ENCODE data around the gene FDXR.

FDXR gene

DNA sequence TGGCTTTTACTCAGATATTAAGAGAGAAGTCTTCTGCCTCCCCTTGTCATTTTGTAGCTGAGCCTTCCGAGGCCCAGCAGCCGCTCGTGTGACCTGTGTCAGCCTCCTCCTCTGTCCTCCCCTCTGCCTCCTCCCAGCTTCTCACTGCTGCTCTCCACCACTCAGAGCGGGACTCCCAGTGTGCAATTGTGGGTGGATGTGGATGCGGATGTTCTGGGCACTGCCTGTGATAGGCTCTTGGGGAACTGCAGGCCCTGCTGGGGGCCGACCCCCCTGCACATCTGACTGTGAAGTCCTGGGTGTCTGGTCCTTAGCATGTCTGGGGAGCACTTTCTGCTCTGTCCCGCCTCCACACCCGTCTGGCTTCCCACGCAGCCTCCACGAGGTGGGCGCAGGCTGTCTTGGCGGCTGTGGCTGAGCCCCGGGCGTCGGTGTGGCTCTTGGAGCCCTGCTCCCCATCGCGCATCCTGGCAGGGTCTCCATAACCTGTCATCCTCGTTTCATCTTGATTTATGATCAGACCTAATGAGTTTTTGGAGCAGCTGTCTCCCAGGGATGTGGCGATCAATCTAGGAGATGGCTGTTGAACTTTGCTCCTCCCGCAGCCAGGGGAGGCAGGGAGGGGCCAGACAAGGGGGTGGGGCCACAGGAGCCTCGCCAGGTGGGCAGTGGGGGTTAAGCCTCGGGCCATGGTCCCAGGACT lies 41.2 kb downstream of the FDXR start:
- DNase-seq: no peak

DNA sequence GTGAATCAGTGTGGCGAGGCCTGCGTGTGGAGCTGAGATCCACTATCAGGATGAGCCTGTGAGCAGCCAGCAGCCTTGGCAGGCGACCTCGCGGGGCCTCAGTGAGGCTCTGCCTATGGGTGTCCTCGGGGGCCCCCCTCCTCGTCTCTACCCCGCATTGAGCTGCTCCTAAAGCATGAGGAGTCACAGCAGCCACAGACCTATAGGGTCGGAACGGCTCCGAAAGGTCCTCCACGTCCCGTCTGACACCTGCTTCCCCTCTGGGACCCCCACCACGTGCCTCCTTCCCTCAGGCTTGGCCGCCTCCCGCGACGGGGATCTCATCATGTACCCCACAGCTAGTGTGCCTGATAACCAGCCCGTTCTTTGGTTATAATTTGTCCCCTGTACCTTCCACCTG lies 41.9 kb downstream of the FDXR start:
- DNase-seq: no peak

DNA sequence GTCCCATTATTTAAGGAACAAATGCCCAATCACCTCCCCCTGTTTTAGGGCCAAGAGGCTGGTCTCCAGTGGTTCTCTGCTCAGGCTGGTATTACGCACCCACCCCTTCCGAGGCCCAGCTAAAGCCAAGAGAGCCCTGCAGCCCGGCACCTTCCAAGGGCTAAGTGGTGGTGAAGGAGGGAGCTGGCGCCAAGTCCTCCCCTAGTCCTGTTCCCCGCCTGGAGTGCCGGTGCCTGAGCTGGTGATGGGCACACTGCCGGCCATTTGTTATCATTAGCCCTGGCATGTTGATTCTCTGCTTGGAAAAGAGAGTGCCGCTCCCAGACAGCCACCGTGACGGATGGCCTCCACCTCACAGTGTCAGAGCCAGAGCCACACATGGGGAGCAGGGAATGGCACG lies 45.0 kb downstream of the FDXR start:
- DNase-seq: no peak

DNA sequence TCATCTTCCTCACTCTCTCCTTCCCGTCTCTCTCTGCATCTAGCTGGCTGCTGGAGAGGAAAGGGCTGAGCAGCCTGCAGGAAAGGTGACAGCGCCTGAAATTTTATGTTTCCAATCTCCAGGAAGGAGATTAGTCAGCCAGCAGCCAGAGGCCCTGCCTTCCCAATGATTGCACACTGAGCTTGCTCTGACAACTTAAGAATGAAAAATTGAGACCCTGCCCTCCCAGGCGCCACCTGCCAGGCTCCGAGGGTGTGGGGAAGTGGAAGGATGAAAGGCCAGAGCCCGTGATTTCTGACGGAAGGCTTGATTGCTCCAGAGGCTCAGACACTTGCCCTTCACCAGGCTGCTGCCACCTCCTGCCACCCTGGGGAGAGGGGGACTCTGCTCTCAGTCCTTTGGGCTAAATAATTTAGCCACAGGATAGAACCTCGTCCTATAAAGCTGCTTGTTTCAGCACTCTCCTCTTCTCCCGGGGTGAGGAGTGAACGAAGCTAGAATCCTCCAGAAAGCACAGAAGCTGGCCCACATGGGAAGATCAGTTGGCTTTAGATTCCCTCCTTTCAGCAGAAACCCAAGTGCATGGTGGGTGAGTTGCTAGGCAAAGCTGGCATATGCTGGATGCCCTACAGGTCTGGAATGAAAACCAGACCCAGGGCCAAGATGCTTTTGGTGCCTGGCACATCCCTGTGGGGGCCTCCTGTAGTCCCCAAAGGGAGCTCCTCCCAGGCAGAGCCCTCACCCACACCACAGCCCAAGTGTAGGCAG lies 46.7 kb downstream of the FDXR start:
- no peak for DNase-seq

DNA sequence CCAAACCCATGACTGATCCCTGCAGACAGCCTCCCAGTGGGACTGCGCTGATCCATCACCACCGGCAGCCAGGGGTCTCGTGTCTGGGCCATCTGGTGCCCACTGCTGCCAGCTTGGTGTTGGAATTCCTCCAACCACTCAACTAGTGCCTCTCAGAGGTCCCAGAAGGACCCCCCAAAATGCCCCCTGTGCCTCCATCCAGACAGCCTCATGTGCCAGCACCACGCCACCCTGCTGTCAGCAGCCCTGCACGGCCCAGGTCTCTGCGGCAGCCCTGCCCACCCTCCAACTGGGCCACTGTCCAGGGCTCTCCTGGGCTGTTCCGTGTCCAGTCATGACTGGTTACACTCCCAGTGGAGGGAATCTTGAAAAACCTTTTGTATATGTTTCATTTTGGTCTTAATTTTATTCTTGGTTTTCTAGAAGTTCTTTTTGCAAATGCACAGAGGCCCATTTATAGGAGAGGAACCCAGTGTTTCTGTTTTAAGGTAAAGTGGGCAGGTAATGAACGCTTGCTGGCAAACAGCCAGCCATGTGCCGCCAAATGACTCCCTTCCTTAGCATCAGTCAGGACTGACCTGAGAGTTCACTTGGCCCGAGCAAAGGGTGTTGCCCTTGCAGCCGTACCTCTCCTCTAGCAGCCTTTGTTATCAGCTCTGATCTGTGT lies 47.7 kb downstream of the FDXR start:
- DNase-seq: no peak

DNA sequence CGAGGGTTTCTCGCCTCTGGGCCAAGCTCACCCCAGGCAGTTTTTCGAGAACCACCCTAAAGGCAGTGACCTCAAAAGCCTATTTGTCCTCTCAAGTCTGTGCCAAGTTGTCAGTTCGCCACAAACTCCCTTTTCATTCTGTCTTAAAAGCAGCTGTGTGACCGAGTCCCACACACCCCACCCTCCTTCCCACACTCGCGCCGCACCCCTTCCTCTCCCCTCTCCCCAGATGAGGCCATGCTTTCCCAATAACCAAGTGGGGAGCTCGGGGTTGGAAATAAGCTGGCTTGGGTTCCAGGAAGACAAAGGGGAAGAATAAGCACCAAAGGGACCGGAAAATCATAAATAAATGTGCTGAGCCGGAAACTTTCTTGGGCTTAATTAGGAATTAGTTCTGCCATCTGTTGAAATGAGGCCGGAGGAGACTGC lies 49.8 kb downstream of the FDXR start:
- DNase-seq: no peak

DNA sequence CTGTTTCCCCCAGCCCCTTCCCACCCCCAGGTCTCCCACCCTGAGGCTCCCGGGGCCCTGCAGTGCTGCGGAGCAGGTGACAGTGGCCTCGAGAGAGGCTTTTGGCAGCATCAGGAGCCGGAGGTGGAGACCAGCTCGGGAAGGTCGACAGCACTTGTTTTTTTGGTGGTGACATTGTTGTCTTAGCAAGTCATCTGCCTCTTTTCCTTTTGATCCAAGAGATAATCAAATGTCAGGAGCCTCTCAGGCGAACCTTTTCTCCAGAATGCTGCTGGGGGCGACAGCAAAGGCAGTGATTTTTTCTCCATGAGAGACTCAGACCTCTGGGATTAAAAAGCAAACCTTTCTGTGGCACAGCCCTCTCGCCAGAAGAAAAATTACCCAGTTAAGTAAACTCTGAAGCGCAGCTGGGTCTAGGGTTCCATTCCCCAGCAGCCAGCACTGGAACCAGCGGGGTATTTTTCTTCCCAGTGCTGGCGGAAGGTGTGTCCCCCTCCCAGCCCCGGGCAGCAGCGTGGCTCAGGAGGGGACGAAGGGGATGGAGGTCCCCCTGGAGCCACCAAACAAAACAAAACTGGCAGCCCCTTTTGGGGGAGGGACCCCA lies 50.4 kb downstream of the FDXR start:
- no peak for DNase-seq

DNA sequence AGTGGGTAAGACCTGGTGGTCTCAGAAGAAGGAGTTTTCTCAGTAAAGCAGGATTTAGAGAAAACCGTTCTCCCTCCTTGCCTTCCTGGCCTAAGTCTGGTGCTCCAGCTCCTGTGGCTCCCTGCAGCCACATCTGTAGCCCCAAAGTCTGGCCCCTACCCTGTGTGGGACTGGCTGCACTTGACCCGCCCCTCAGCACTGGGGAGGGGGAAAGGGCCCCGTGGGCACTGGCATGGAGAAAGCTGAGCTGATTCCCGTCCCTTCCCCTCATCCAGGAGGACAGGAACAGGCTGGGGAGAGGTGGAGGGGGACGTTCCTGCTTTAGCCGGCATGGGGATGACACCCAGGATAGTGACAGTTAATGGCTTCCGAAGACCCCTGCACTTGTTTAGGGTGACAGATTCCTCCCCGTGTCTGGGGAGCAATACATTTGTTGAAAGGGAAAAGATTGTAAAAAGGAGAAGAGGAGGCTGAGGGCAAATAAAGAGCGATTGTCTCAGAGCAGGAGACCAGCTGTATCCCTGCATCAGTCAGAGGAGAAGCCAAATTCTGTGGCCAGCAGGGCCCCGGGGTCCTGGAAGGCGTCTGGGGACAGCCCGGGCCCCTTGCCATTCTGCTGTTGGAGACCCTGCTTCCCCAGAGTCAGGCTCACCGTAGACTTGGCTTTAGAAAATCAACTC lies 51.0 kb downstream of the FDXR start:
- no peak for DNase-seq

DNA sequence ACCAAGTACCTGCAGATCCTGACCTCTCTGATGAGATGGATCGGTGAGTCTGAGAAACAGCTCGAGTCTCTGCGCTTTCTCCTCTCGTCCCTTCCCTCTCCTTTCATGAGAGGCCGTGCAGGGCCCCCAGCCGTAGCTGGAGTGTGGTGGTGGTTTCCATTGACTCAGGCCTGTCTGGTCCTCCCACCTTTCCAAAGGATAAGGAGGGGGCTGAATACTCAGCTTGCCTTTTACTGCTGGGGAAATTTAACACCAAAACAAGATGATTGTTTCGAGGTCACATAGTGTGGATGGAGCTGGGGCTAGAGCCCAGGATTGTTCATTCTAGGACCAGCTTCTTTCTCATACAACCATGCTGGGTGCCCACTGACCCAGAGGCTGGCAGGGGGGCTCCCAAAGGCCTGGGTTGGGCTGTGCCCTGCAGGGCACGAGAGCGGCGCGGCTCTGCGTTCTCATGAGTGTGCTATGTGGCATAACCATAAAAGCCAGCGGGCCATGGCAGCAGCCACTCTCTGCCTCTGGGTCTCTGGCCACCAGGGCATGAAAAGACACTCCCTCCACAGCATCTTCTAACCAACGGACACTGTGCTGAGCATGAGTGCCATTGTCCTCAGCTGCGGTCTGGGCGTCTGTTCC lies 52.9 kb downstream of the FDXR start:
- DNase-seq: no peak

DNA sequence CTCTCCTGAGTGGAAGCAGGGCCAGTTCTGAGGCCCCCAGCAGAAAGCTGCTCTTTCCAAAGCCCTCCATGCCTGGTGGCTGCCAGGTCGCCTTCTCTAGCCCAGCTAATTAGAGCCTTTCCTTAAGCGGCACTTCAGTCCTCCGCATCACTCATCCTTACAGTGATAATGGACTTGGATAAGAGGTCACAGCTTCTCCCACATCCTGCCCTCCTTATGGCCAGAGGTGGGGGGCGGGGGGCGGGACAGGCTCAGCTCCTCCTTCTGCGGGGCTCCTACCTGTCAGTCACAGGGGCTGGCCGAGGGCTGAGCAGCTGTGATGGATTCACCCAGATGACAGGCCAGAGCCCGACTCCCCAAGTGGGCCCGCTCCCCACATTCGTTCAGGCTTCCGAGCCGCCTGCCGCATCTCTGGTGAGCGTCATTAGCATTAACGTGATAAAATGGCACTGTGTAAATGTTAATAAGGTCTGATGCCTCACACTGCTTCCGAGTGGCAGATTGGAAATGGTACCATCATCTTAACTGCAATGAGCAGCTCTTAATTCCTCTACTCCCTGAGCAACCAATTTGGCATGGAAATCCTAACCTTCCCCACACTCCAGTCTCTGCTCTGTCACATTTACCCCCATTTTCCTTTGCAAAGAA lies 54.4 kb downstream of the FDXR start:
- no peak for DNase-seq

DNA sequence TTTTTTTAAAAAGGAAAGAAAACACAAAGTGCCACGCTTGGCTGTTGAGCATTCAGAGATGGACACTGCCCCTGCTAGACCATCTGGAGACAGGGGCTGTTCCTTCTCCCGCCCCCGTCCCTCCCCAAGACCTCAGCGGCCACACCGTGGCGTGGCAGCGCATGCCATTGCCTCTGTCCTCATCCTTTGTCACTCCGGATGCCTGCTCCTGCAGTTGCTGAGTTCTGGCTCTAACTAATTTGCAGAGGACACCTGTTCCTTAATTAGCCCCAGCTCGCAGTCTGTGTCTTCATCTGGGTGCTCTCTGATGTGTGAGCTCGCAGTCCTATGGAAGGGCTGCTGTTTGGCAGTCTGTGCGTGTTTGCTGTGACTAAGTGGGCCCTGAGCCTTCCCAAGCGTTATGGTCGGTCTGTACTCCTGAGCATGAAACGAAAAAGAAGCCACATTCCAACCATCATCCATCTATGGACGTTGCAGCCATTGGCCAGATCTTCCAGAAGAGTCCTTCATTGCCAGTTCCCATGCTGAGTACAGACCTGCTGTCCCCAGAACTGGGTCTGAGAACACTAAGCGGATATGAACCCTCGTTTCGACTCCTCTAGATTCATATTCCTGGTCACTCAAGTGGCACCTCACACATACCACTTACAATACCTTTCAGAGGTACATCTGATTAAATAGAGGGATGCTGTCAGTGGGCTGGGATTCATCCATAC lies 55.7 kb downstream of the FDXR start:
- no peak for DNase-seq

DNA sequence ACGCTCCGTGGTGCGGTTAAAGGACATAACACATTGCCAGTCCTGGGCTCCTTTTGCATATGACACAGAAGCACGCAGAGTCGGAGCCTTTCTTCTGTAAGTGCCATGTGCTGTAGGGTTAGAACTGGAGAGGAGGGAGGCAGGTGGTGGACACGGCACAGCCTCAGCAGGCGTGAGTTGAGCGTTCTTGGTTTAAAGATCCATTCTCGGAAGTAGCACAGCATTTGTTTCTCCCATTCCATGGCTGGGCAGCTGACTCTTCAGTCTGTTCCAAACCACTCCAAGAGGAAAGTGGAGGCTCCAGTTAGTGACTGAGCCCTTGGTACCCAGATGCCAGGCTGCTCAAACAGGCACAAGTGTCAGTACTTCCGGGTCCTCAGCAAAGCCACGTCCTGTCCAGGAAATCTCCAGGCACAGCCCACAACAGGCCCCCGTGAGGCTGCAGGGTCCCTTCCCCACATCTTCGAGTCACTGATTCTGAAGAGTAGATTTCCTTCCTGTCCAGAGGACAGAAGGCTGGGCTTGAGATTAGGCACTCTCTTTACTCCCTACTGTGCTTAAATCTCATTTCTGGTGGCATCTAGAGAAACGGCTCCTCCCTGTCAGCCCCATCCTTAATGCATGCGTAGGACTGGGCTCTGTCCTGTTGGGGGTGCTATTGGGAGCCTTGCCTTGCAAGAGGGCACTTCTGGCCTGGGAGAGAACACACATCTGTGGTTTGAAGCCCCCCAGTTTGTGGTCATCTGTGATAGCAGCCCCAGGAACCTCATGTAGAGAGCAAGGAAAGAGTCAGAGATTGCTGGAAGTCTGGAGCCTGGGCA lies 57.0 kb downstream of the FDXR start:
- DNase-seq: no peak

DNA sequence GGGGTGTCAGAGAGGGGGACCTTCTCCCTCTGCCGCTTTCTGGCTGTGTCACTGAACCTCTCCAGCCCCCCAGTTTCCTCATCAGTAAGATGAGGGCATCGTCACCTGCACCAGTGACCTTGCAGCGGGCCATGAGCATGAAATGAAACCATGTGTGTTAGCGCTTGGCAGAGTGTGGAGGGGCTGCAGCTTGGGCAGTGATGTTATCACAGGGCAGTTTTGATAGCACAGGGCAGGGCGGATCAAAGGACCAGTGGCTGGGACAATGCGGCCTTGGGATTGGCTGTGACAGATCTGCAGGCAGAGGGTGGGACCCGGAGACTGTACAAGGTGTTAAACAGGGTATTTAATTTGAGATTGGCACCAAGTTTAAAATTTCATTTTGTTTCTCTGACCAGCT lies 57.7 kb downstream of the FDXR start:
- DNase-seq: no peak

DNA sequence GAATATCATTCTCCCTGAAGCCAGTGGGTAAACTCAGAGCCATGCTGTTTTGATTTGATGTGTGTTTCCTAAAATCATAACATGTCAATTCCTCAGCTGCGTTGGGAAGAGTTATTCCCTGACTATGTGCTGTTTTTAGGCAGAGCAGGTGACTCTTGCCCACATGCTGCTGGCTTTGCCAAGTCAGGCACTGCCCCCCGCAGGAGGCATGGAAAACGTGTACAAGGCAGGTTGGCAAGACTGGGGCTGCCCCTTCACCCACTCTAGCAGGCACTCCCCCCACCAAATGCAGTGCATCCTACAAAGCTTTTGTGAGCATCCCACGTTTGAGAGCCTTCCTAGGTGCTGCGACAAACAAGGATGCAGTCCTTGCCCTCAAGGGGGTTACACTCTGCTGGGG lies 58.3 kb downstream of the FDXR start:
- DNase-seq: no peak

Measured in central memory CD4-positive, alpha-beta T cell (primary cell).